MM.1S (cell line): Measurements from ENCODE around the gene TRIM7.
"Not testable (repeated sequence)": the region's sequence is repeated elsewhere in the genome, so short reads cannot be mapped to it uniquely, and the experiment has no call there.

ENCODE experiments used
- CTCF ChIP-seq: fragments of 300-600 bp; sonication (generic); IDR thresholded peaks from 2 replicates; pipeline ENCODE4 v1.5.1; 2016; ENCODE audit warnings: antibody characterized with exemption, low read length, mixed read lengths
- EZH2 ChIP-seq: fragments of 300-600 bp; sonication (generic); optimal IDR thresholded peaks from 2 replicates; pipeline ENCODE3; 2017; ENCODE audit warnings: low read depth, mild to moderate bottlenecking, antibody characterized with exemption, low read length, mixed read lengths
- EZH2phosphoT487 ChIP-seq: fragments of 300-600 bp; sonication (generic); IDR thresholded peaks from 2 replicates; pipeline ENCODE4 v1.6.1; 2018; ENCODE audit warnings: antibody characterized with exemption, low read length

- TF ChIP-seq CTCF, EZH2phosphoT487, EZH2: not testable (repeated sequence)
Observed at GRCh38 chr5:181160755-181161533, 44.1 kb downstream of the TRIM7 start.
